HCT116 (cell line): ENCODE data around the gene PEF1. TPM values are rescaled to one million over a fixed set of nuclear protein-coding genes. Genes with fewer than 3 reads are reported as not detected.

Experiments used
- ATAC-seq: fragments of 200-7000 bp; cut with Tn5 transposase; 2 replicates; pipeline ENCODE4 v1.9.1; 2020; ENCODE audit warnings: mild to moderate bottlenecking, moderate library complexity
- BruUV-seq: library from RNA; stranded (reverse); fragments of 400-500 nt; replicated peaks from 2 replicates; lab custom pipeline; 2021; lab: Mats Ljungman, UMichigan
- CTCF ChIA-PET: fragments of 300-600 bp; sonication (Branson Sonifier 250); formaldehyde crosslinking; loops from one replicate; lab custom pipeline; 2021; ENCODE audit warnings: antibody characterized with exemption; lab: Charles Lee
- POLR2A ChIA-PET: fragments of 300-600, 350-600 bp; sonication (Branson Sonifier 250); formaldehyde crosslinking; loops from one replicate; lab custom pipeline; 2021; ENCODE audit warnings: antibody characterized with exemption; lab: Charles Lee
- RAD21 ChIA-PET, 2 experiments: fragments of 300-600 bp; sonication (Branson Sonifier 250); formaldehyde crosslinking; loops; one replicate each; lab custom pipeline; 2023; ENCODE audit warnings: low total read pairs in 2 of 2; ENCODE audit not compliant: uncharacterized antibody in 2 of 2, unreplicated experiment in 2 of 2, low non-redundant PET in 1 of 2; lab: Charles Lee
- DNase-seq: peaks from one replicate; pipeline ENCODE4 v3.0.0-alpha.2; 2010; ENCODE audit warnings: low read depth, low spot score
- H2AFZ ChIP-seq: fragments of 200-600 bp; shearing (Covaris generic), sonication (generic); 2 replicates; pipeline ENCODE4 v1.6.1; 2017; ENCODE audit warnings: low read depth, mixed run types, mixed read lengths, antibody characterized with exemption, low read length; ENCODE audit not compliant: poor library complexity, severe bottlenecking
- H3K27ac ChIP-seq: 2 replicates; pipeline ENCODE4 v1.5.1; 2012; ENCODE audit warnings: low read depth, low read length
- H3K27me3 ChIP-seq: fragments of 200-600 bp; sonication (generic); 2 replicates; pipeline ENCODE4 v1.6.1; 2016; ENCODE audit warnings: mixed run types, low read length, mixed read lengths; ENCODE audit not compliant: insufficient read depth
- H3K36me3 ChIP-seq, 2 experiments: fragments of 200-500 bp in 1 of 2; fragments of 200-600 bp in 1 of 2; sonication (Bioruptor generic) in 1 of 2; sonication (generic) in 1 of 2; 2 replicates each; pipeline versions ENCODE4 v1.5.1 to v1.6.1; 2014 to 2016; ENCODE audit warnings: low read length in 2 of 2, inconsistent platforms in 1 of 2, mixed read lengths in 1 of 2, mixed run types in 1 of 2; ENCODE audit not compliant: insufficient read depth in 2 of 2, control insufficient read depth in 1 of 2
- H3K4me1 ChIP-seq, 2 experiments: fragments of 200-600 bp in 1 of 2; sonication (generic) in 1 of 2; 2 replicates each; pipeline versions ENCODE4 v1.5.1 to v1.6.1; 2012 to 2017; ENCODE audit warnings: low read length in 2 of 2, inconsistent platforms in 1 of 2, mild to moderate bottlenecking in 1 of 2, mixed read lengths in 1 of 2, mixed run types in 1 of 2, moderate library complexity in 1 of 2; ENCODE audit not compliant: insufficient read depth in 2 of 2, control insufficient read depth in 1 of 2
- H3K4me2 ChIP-seq: fragments of 200-600 bp; sonication (generic); 2 replicates; pipeline ENCODE4 v1.6.1; 2017; ENCODE audit warnings: mixed run types, low read length, mixed read lengths
- H3K4me3 ChIP-seq, 2 experiments: fragments of 200-600 bp in 1 of 2; sonication (generic) in 1 of 2; replicated peaks in 1 of 2; 2 replicates each; pipeline ENCODE4 v1.5.1; 2011 to 2016; ENCODE audit warnings: low read length in 2 of 2, control low read depth in 1 of 2, low read depth in 1 of 2, mild to moderate bottlenecking in 1 of 2, mixed read lengths in 1 of 2, mixed run types in 1 of 2
- H3K79me2 ChIP-seq: fragments of 200-600 bp; sonication (generic); 2 replicates; pipeline ENCODE4 v1.6.1; 2017; ENCODE audit warnings: mild to moderate bottlenecking, mixed run types, low read length, moderate library complexity, mixed read lengths; ENCODE audit not compliant: insufficient read depth
- H3K9ac ChIP-seq: fragments of 200-600 bp; sonication (generic); 2 replicates; pipeline ENCODE4 v1.6.1; 2016; ENCODE audit warnings: low read length, mixed read lengths
- H3K9me2 ChIP-seq: fragments of 200-600 bp; sonication (generic), shearing (Covaris generic); 2 replicates; pipeline ENCODE4 v1.6.1; 2017; ENCODE audit warnings: mixed run types, mild to moderate bottlenecking, moderate library complexity; ENCODE audit not compliant: insufficient read depth
- H3K9me3 ChIP-seq, 2 experiments: fragments of 200-500 bp in 1 of 2; fragments of 200-600 bp in 1 of 2; sonication (Bioruptor generic) in 1 of 2; sonication (generic) in 1 of 2; 2 replicates each; pipeline ENCODE4 v1.6.1; 2014 to 2017; ENCODE audit warnings: low read length in 2 of 2, mixed read lengths in 2 of 2, inconsistent platforms in 1 of 2, low read depth in 1 of 2, mild to moderate bottlenecking in 1 of 2, mixed run types in 1 of 2, moderate library complexity in 1 of 2; ENCODE audit not compliant: control insufficient read depth in 1 of 2, insufficient read depth in 1 of 2
- H4K20me1 ChIP-seq: fragments of 200-600 bp; sonication (generic), shearing (Covaris generic); 2 replicates; pipeline ENCODE4 v1.6.1; 2017; ENCODE audit warnings: mixed run types, mild to moderate bottlenecking, moderate library complexity; ENCODE audit not compliant: insufficient read depth
- CBX3 ChIP-seq: IDR thresholded peaks from 2 replicates; pipeline ENCODE4 v1.6.1; 2012; ENCODE audit warnings: low read depth
- POLR2A ChIP-seq: IDR thresholded peaks from 2 replicates; pipeline ENCODE4 v1.7.0; 2011; ENCODE audit warnings: borderline replicate concordance; ENCODE audit not compliant: insufficient read depth, insufficient read length; ENCODE audit errors: extremely low read depth
- POLR2AphosphoS5 ChIP-seq: IDR thresholded peaks from 2 replicates; pipeline ENCODE4 v1.6.1; 2011; ENCODE audit warnings: mild to moderate bottlenecking, low read depth, low read length, moderate library complexity
- TCF7L2 ChIP-seq: IDR thresholded peaks from 2 replicates; pipeline ENCODE4 v1.7.0; 2011; ENCODE audit warnings: borderline replicate concordance, inconsistent platforms; ENCODE audit not compliant: insufficient read depth, insufficient read length; ENCODE audit errors: extremely low read depth
- intact Hi-C: fragments of 100-400 bp; cut with micrococcal nuclease; formaldehyde crosslinking; loops from 2 replicates; pipeline ENCODE4 v1.10.0; 2022
- total RNA-seq: library from RNA; stranded (reverse); gene quantifications from one replicate; pipeline ENCODE4 v1.2.1, GENCODE V29; 2021; ENCODE audit not compliant: unreplicated experiment
- TF ChIP-seq, protein P1 (sequence below), 3 experiments: fragments of 200-600 bp in 1 of 3; sonication (generic) in 1 of 3; IDR thresholded peaks in 2 of 3; conservative IDR thresholded peaks in 1 of 3; 2 replicates each; pipeline ENCODE4 v1.5.1; 2012 to 2017; ENCODE audit warnings: low read depth in 2 of 3, low read length in 2 of 3, antibody characterized with exemption in 1 of 3, borderline replicate concordance in 1 of 3, control low read depth in 1 of 3, mild to moderate bottlenecking in 1 of 3, mixed read lengths in 1 of 3, mixed run types in 1 of 3, moderate library complexity in 1 of 3; ENCODE audit not compliant: insufficient read depth in 1 of 3
- TF ChIP-seq, protein P2 (sequence below): IDR thresholded peaks from 2 replicates; pipeline ENCODE4 v1.6.1; 2012; ENCODE audit warnings: low read depth

The PEF1 gene
- total RNA-seq, 1 experiment from 2014 or later: 37.6 TPM

DNA sequence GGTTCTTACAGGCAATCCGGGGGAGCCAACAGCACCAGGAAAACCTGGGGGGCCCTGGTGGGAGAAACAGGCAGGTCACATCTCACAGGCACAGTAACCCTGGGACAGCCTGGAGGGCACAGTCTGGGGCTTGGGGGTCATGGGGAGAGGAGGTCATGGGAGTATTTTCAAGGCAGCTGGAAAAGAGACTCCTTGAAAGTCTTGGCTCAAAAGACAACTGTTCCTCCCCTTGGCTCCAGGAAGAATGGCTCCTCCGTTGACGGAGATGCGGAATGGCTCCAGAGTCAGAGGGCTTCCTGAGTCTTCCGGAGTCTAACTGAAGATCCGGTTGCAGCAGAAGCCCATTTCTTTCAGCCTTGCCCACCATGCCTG is 25.9 kb upstream of the PEF1 start:
- H3K4me2 ChIP-seq: peak overlapping the region; percentile 89
- DNase-seq: no peak
- TF ChIP-seq CBX3: no peak
- no peak for TF ChIP-seq POLR2A
- TF ChIP-seq, all 23 proteins: peak for 0
- no peaks in the 10 kb centered on the region for H3K27me3 ChIP-seq
- ChIA-PET CTCF (interaction anchor here (1.0 to 1.5 kb wide), 7 partner anchors 35 to 392 kb away, joined by 3 to 13 read pairs (median 5); no protein-coding TSS in a partner anchor), POLR2A (interaction anchor here (1.0 to 1.3 kb wide), 2 partner anchors 9 to 83 kb away, joined by 3 to 4 read pairs; no protein-coding TSS in a partner anchor), RAD21 (interaction anchor here in 1 of 2 experiments (1.3 kb wide), 1 partner anchor 118 kb away, joined by 10 read pairs; no protein-coding TSS in a partner anchor)
- no peaks in the 10 kb centered on the region for H3K9me3 ChIP-seq
- no peaks in the 10 kb centered on the region for H3K9me2 ChIP-seq
- BruUV-seq: no TSS peak
- no peak overlapping the region for H2AFZ ChIP-seq
- intact Hi-C loops: no loop called here
- no peaks in the 10 kb centered on the region for H3K36me3 ChIP-seq
- no peaks in the 10 kb centered on the region for H4K20me1 ChIP-seq
- H3K27ac ChIP-seq: peak overlapping the region; percentile 46
- peak; percentile 9; the same call in 1 of the 2 replicates for ATAC-seq
- H3K79me2 ChIP-seq: no peaks in the 10 kb centered on the region
- H3K4me3 ChIP-seq: peak overlapping the region; percentile 8 to 47
- peaks cover 23 to 29% of the 10 kb centered on the region in 2 experiments for H3K4me1 ChIP-seq
- no peak overlapping the region; the same call in 1 of the 2 replicates for H3K9ac ChIP-seq

DNA sequence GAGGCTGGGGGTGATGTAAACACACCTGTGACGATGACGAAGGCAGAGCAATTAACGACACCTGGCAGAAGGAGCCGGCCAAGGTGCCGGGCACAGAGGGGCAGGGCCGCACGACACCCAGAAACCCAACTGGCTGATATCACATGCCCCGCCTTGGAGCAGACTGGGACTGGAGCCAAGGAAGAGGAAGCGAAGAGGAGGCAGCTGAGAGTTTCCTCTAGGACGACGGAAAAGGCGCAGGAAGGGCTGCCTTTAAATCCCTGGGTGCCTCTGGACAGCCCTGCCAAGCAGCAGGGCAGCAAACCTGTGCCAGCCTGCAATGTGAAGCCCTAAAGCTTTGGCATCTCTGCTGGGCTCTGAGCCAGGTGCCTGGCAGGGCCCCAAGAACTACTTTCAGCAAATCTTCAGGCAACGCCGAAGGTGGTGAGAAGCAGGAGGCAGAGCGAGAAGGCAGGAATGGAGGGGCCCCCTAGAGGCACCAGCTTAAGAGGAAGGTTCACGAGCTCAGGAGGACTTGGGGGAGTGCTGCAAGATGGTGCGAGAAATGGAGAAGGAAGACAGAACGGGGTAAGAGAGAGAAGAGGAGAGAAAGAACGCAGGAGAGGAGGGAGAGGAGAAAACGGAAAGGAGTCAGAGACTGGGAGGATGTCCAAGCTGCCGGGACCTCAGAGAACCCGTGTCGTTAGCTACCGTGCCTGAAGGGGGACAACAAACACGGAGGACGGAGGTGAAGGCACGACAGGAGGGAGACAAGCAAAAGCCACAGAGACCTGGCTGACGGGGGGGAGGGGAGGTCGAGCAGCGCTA is 25.3 kb upstream of the PEF1 start:
- DNase-seq (peak; percentile 12), ATAC-seq (peak; percentile 78)
- H3K36me3 ChIP-seq: no peaks in the 10 kb centered on the region
- H3K9ac ChIP-seq: peak overlapping the region; percentile 28; the same call in 1 of the 2 replicates
- H4K20me1 ChIP-seq: no peaks in the 10 kb centered on the region
- H3K9me2 ChIP-seq: no peaks in the 10 kb centered on the region
- intact Hi-C loops: loop anchor here (10.0 kb wide), 1 partner anchor 295 kb away; no protein-coding TSS in a partner anchor
- BruUV-seq: no TSS peak
- ChIA-PET POLR2A (interaction anchor here (1.0 to 1.3 kb wide), 2 partner anchors 9 to 84 kb away, joined by 3 to 4 read pairs; no protein-coding TSS in a partner anchor), RAD21 (interaction anchor here in 1 of 2 experiments (0.8 to 1.3 kb wide), 2 partner anchors 76 to 119 kb away, joined by 3 to 10 read pairs; no protein-coding TSS in a partner anchor), CTCF (interaction anchor here (1.0 to 1.5 kb wide), 7 partner anchors 35 to 393 kb away, joined by 3 to 13 read pairs (median 5); no protein-coding TSS in a partner anchor)
- peak overlapping the region; percentile 30 to 47 for H3K4me3 ChIP-seq
- peak overlapping the region; percentile 46 for H3K27ac ChIP-seq
- peak overlapping the region; percentile 98 for H2AFZ ChIP-seq
- no peaks in the 10 kb centered on the region for H3K9me3 ChIP-seq
- no peaks in the 10 kb centered on the region for H3K79me2 ChIP-seq
- peak overlapping the region; percentile 89 for H3K4me2 ChIP-seq
- H3K27me3 ChIP-seq: no peaks in the 10 kb centered on the region
- peaks cover 23 to 29% of the 10 kb centered on the region in 2 experiments for H3K4me1 ChIP-seq
- no peak for TF ChIP-seq CBX3
- TF ChIP-seq POLR2AphosphoS5: peak; percentile 39
- TF ChIP-seq TCF7L2: no peak
- TF ChIP-seq, protein P1, sequence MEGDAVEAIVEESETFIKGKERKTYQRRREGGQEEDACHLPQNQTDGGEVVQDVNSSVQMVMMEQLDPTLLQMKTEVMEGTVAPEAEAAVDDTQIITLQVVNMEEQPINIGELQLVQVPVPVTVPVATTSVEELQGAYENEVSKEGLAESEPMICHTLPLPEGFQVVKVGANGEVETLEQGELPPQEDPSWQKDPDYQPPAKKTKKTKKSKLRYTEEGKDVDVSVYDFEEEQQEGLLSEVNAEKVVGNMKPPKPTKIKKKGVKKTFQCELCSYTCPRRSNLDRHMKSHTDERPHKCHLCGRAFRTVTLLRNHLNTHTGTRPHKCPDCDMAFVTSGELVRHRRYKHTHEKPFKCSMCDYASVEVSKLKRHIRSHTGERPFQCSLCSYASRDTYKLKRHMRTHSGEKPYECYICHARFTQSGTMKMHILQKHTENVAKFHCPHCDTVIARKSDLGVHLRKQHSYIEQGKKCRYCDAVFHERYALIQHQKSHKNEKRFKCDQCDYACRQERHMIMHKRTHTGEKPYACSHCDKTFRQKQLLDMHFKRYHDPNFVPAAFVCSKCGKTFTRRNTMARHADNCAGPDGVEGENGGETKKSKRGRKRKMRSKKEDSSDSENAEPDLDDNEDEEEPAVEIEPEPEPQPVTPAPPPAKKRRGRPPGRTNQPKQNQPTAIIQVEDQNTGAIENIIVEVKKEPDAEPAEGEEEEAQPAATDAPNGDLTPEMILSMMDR (IDR thresholded peaks at IDR 0.05 in 2 of 3, conservative IDR thresholded peaks at IDR 0.05 in 1 of 3; ENCODE audit: borderline replicate concordance in 1 of 3, insufficient read depth in 1 of 3, low read depth in 2 of 3, low read length in 2 of 3): peak in 2 of 3 experiments; percentile 35 to 39; a peak in 1 of 6 replicates
- TF ChIP-seq, protein P2, sequence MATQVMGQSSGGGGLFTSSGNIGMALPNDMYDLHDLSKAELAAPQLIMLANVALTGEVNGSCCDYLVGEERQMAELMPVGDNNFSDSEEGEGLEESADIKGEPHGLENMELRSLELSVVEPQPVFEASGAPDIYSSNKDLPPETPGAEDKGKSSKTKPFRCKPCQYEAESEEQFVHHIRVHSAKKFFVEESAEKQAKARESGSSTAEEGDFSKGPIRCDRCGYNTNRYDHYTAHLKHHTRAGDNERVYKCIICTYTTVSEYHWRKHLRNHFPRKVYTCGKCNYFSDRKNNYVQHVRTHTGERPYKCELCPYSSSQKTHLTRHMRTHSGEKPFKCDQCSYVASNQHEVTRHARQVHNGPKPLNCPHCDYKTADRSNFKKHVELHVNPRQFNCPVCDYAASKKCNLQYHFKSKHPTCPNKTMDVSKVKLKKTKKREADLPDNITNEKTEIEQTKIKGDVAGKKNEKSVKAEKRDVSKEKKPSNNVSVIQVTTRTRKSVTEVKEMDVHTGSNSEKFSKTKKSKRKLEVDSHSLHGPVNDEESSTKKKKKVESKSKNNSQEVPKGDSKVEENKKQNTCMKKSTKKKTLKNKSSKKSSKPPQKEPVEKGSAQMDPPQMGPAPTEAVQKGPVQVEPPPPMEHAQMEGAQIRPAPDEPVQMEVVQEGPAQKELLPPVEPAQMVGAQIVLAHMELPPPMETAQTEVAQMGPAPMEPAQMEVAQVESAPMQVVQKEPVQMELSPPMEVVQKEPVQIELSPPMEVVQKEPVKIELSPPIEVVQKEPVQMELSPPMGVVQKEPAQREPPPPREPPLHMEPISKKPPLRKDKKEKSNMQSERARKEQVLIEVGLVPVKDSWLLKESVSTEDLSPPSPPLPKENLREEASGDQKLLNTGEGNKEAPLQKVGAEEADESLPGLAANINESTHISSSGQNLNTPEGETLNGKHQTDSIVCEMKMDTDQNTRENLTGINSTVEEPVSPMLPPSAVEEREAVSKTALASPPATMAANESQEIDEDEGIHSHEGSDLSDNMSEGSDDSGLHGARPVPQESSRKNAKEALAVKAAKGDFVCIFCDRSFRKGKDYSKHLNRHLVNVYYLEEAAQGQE: no peak
